HepG2 (cell line): Measurements from ENCODE around the gene FRK. TPM values are rescaled to one million over a fixed set of nuclear protein-coding genes. Genes with fewer than 3 reads are reported as not detected.

Experiments used
- BCL6 ChIP-seq: IDR thresholded peaks from 2 replicates; pipeline ENCODE4 v1.6.1; 2016; ENCODE audit warnings: missing genetic modification reagents, missing compliant biosample characterization
- HIVEP1 ChIP-seq: sonication (generic); formaldehyde crosslinking; IDR thresholded peaks from 2 replicates; pipeline ENCODE4 v1.4.0; 2020; ENCODE audit warnings: mild to moderate bottlenecking, missing genetic modification reagents
- NR2C2 ChIP-seq: sonication (generic); formaldehyde crosslinking; IDR thresholded peaks from 2 replicates; pipeline ENCODE4 v1.4.0; 2020; ENCODE audit warnings: missing genetic modification reagents, mild to moderate bottlenecking, moderate library complexity, borderline replicate concordance
- SIX4 ChIP-seq: sonication (generic); formaldehyde crosslinking; IDR thresholded peaks from 2 replicates; pipeline ENCODE4 v1.4.0; 2020; ENCODE audit warnings: missing genetic modification reagents
- ZNF724P ChIP-seq: sonication (generic); formaldehyde crosslinking; IDR thresholded peaks from 2 replicates; pipeline ENCODE4 v1.8.0; 2022; ENCODE audit warnings: missing genetic modification reagents, borderline replicate concordance
- ZNF773 ChIP-seq: sonication (generic); formaldehyde crosslinking; IDR thresholded peaks from 2 replicates; pipeline ENCODE4 v1.4.0; 2020; ENCODE audit warnings: missing genetic modification reagents, borderline replicate concordance
- ZSCAN25 ChIP-seq: sonication (generic); formaldehyde crosslinking; IDR thresholded peaks from 2 replicates; pipeline ENCODE4 v1.8.0; 2022; ENCODE audit warnings: mild to moderate bottlenecking, missing genetic modification reagents
- polyA plus RNA-seq, 8 experiments: library from polyadenylated mRNA; depleted of rRNA in 3 of 8; stranded (reverse) in 7 of 8; unstranded in 1 of 8; fragments of >200 nt; fragmentation: Illumina TruSeq in 4 of 8; extraction: Trizol in 4 of 8; gene quantifications; 2 replicates each; pipeline versions ENCODE4 v1.2.1 to v1.2.3, GENCODE V29; 2011 to 2016; ENCODE audit warnings: low read depth in 4 of 8, missing spikeins in 1 of 8, mixed read lengths in 1 of 8; ENCODE audit not compliant: insufficient read depth in 1 of 8
- total RNA-seq, 5 experiments: library from RNA; depleted of rRNA; stranded (reverse); fragments of >200 nt; fragmentation: Illumina TruSeq; extraction: Trizol; gene quantifications; 2 replicates each; pipeline ENCODE4 v1.2.3, GENCODE V29; 2016; ENCODE audit warnings: low read depth in 1 of 5
- TF ChIP-seq, protein P1 (sequence below): sonication (generic); formaldehyde crosslinking; IDR thresholded peaks from 2 replicates; pipeline ENCODE4 v1.5.0; 2020; ENCODE audit warnings: missing genetic modification reagents
- TF ChIP-seq, protein P2 (sequence below): sonication (generic); formaldehyde crosslinking; IDR thresholded peaks from 2 replicates; pipeline ENCODE4 v1.8.1; 2023; ENCODE audit warnings: missing genetic modification reagents, inconsistent platforms, borderline replicate concordance
- TF ChIP-seq, protein P3 (sequence below): fragments of 450-650 bp; IDR thresholded peaks from 2 replicates; pipeline ENCODE4 v1.6.1; 2016
- TF ChIP-seq, protein P4 (sequence below): sonication (generic); formaldehyde crosslinking; IDR thresholded peaks from 2 replicates; pipeline ENCODE4 v1.5.0; 2020; ENCODE audit warnings: missing genetic modification reagents
- TF ChIP-seq, protein P5 (sequence below): IDR thresholded peaks from 2 replicates; pipeline ENCODE4 v1.4.0; 2020; ENCODE audit warnings: mild to moderate bottlenecking, missing genetic modification reagents
- TF ChIP-seq, protein P6 (sequence below): sonication (generic); formaldehyde crosslinking; IDR thresholded peaks from 2 replicates; pipeline ENCODE4 v1.8.0; 2022; ENCODE audit warnings: mild to moderate bottlenecking, missing genetic modification reagents
- TF ChIP-seq, protein P7 (sequence below): sonication (generic); formaldehyde crosslinking; IDR thresholded peaks from 2 replicates; pipeline ENCODE4 v1.4.0; 2020; ENCODE audit warnings: missing genetic modification reagents, borderline replicate concordance

The FRK gene
- total and polyA plus RNA-seq, 2 of the 13 experiments (the other 11 are each of a cell fraction or from before 2014, with no cell fraction given) = 1.3 to 2.9 TPM

DNA sequence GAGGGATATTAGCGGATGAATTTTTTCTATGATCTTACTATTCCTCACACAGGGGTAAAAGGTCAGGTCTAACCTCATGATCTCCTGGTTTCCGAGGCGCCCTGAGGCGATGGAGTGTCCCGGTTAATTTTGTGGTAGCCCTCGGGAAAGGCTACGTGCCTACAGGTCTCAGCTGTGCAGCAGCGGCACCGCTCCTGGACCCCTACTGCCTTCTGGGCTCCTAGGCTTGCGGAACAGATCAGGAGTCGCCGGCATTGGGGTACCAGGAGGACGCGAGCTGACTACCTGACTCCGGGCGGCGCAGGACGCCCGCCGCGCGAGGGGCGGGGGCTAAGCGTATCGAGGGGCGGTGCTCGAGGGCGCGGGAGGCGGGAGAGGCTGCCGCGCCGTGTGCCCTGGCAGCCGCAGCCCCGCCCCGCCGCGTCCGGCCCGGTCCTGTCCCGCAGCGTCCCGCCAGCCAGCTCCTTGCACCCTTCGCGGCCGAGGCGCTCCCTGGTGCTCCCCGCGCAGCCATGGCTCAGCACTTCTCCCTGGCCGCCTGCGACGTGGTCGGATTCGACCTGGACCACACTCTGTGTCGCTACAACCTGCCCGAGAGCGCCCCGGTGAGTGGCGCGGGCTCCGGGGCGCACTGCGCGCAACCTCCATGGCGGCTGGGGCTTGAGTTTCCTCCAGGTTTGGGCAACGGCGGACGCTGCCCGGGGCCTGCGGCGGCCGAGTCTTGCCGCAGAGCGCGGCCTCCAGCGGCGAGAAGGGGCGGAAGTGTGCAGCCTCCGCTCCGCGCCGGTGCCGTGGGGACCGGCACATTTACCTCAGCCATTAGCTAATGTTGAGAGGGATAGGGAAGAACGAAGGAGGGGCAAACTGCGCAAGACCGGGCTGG lies 40.0 kb upstream of the FRK start, which contains the start of gene NT5DC1 (continued):
- TF ChIP-seq HIVEP1 = peak; percentile 91
- TF ChIP-seq ZSCAN25 (CRISPR knock-in tag) = peak; percentile 76; the same call in 1 of the 2 replicates
- TF ChIP-seq, protein P1, sequence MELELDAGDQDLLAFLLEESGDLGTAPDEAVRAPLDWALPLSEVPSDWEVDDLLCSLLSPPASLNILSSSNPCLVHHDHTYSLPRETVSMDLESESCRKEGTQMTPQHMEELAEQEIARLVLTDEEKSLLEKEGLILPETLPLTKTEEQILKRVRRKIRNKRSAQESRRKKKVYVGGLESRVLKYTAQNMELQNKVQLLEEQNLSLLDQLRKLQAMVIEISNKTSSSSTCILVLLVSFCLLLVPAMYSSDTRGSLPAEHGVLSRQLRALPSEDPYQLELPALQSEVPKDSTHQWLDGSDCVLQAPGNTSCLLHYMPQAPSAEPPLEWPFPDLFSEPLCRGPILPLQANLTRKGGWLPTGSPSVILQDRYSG (CRISPR knock-in tag) = peak; percentile 98
- TF ChIP-seq, protein P2, sequence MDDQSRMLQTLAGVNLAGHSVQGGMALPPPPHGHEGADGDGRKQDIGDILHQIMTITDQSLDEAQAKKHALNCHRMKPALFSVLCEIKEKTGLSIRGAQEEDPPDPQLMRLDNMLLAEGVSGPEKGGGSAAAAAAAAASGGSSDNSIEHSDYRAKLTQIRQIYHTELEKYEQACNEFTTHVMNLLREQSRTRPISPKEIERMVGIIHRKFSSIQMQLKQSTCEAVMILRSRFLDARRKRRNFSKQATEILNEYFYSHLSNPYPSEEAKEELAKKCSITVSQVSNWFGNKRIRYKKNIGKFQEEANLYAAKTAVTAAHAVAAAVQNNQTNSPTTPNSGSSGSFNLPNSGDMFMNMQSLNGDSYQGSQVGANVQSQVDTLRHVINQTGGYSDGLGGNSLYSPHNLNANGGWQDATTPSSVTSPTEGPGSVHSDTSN = peak; percentile 82; the same call in 1 of the 2 replicates
- TF ChIP-seq, protein P3, sequence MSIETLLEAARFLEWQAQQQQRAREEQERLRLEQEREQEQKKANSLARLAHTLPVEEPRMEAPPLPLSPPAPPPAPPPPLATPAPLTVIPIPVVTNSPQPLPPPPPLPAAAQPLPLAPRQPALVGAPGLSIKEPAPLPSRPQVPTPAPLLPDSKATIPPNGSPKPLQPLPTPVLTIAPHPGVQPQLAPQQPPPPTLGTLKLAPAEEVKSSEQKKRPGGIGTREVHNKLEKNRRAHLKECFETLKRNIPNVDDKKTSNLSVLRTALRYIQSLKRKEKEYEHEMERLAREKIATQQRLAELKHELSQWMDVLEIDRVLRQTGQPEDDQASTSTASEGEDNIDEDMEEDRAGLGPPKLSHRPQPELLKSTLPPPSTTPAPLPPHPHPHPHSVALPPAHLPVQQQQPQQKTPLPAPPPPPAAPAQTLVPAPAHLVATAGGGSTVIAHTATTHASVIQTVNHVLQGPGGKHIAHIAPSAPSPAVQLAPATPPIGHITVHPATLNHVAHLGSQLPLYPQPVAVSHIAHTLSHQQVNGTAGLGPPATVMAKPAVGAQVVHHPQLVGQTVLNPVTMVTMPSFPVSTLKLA = no peak
- TF ChIP-seq, protein P4, sequence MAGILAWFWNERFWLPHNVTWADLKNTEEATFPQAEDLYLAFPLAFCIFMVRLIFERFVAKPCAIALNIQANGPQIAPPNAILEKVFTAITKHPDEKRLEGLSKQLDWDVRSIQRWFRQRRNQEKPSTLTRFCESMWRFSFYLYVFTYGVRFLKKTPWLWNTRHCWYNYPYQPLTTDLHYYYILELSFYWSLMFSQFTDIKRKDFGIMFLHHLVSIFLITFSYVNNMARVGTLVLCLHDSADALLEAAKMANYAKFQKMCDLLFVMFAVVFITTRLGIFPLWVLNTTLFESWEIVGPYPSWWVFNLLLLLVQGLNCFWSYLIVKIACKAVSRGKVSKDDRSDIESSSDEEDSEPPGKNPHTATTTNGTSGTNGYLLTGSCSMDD (CRISPR knock-in tag) = no peak; the same call in 1 of the 2 replicates
- TF ChIP-seq BCL6 (CRISPR knock-in tag) = peak; percentile 39
- TF ChIP-seq, protein P5, sequence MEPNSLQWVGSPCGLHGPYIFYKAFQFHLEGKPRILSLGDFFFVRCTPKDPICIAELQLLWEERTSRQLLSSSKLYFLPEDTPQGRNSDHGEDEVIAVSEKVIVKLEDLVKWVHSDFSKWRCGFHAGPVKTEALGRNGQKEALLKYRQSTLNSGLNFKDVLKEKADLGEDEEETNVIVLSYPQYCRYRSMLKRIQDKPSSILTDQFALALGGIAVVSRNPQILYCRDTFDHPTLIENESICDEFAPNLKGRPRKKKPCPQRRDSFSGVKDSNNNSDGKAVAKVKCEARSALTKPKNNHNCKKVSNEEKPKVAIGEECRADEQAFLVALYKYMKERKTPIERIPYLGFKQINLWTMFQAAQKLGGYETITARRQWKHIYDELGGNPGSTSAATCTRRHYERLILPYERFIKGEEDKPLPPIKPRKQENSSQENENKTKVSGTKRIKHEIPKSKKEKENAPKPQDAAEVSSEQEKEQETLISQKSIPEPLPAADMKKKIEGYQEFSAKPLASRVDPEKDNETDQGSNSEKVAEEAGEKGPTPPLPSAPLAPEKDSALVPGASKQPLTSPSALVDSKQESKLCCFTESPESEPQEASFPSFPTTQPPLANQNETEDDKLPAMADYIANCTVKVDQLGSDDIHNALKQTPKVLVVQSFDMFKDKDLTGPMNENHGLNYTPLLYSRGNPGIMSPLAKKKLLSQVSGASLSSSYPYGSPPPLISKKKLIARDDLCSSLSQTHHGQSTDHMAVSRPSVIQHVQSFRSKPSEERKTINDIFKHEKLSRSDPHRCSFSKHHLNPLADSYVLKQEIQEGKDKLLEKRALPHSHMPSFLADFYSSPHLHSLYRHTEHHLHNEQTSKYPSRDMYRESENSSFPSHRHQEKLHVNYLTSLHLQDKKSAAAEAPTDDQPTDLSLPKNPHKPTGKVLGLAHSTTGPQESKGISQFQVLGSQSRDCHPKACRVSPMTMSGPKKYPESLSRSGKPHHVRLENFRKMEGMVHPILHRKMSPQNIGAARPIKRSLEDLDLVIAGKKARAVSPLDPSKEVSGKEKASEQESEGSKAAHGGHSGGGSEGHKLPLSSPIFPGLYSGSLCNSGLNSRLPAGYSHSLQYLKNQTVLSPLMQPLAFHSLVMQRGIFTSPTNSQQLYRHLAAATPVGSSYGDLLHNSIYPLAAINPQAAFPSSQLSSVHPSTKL = peak; percentile 50; the same call in 1 of the 2 replicates
- TF ChIP-seq ZNF724P (CRISPR knock-in tag) = peak; percentile 90; the same call in 1 of the 2 replicates
- TF ChIP-seq NR2C2 (CRISPR knock-in tag) = peak; percentile 77
- peak; percentile 97 for TF ChIP-seq ZNF773 (CRISPR knock-in tag)
- TF ChIP-seq, protein P6, sequence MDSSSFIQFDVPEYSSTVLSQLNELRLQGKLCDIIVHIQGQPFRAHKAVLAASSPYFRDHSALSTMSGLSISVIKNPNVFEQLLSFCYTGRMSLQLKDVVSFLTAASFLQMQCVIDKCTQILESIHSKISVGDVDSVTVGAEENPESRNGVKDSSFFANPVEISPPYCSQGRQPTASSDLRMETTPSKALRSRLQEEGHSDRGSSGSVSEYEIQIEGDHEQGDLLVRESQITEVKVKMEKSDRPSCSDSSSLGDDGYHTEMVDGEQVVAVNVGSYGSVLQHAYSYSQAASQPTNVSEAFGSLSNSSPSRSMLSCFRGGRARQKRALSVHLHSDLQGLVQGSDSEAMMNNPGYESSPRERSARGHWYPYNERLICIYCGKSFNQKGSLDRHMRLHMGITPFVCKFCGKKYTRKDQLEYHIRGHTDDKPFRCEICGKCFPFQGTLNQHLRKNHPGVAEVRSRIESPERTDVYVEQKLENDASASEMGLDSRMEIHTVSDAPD (CRISPR knock-in tag) = no peak
- TF ChIP-seq, protein P7, sequence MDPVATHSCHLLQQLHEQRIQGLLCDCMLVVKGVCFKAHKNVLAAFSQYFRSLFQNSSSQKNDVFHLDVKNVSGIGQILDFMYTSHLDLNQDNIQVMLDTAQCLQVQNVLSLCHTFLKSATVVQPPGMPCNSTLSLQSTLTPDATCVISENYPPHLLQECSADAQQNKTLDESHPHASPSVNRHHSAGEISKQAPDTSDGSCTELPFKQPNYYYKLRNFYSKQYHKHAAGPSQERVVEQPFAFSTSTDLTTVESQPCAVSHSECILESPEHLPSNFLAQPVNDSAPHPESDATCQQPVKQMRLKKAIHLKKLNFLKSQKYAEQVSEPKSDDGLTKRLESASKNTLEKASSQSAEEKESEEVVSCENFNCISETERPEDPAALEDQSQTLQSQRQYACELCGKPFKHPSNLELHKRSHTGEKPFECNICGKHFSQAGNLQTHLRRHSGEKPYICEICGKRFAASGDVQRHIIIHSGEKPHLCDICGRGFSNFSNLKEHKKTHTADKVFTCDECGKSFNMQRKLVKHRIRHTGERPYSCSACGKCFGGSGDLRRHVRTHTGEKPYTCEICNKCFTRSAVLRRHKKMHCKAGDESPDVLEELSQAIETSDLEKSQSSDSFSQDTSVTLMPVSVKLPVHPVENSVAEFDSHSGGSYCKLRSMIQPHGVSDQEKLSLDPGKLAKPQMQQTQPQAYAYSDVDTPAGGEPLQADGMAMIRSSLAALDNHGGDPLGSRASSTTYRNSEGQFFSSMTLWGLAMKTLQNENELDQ (CRISPR knock-in tag) = peak; percentile 21; the same call in 1 of the 2 replicates
- TF ChIP-seq SIX4 (CRISPR knock-in tag) = peak; percentile 27; the same call in 1 of the 2 replicates
